ENCODE measurements around the gene ELOVL1. TPM values are rescaled to one million over a fixed set of nuclear protein-coding genes. Genes with fewer than 3 reads are reported as not detected.

The ELOVL1 gene
- total RNA-seq, 1 experiment from 2014 or later, result 91.3 TPM

DNA sequence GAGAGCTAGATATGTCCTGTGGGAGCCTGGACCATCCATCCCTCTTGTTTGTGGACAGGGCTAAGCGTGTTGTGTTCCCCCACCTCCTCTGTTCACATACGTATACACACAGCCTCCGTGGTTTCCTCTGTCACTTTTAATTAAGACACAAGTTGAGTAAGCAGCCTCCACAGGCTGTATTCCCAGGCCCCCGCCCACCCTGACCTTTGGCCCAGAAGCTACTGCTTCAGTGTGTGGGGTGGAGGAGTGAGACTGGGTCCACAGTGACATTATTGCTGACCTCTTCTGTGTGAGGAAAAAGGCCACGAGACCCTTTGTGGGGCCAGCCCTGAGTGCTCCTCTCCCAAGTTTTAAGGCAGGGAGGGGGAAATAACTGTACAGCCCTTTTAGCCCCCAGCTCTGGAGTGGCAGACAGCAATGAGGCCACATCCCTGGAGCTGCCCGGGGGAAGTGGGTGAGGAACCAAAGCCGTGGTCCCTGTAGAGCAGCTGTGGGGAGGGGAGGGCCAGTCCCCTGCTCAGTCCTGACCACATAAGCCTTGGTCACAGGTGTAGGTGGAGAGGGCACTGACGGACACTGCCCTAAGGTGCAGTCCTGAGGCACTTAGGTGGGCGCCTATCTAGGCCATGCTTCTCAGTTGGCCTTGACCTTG, 4.4 kb downstream of the ELOVL1 start:
- Histone ChIP-seq H3K4me1 (ENCODE audit: control insufficient read depth in 1 of 2, insufficient read depth in 2 of 2, low read length in 2 of 2) (peaks cover 23 to 77% of the 10 kb centered on the region in 2 experiments), H3K27ac (ENCODE audit: low read depth, low read length) (peak overlapping the region; percentile 25), H3K79me2 (ENCODE audit: insufficient read depth, low read length) (peaks cover 68% of the 10 kb centered on the region), H3K4me2 (ENCODE audit: low read length) (peak overlapping the region; percentile 10; the same call in 1 of the 2 replicates), H3K9me3 (ENCODE audit: control insufficient read depth in 1 of 2, insufficient read depth in 1 of 2, low read depth in 1 of 2, low read length in 2 of 2) (no peaks in the 10 kb centered on the region), H2AFZ (ENCODE audit: low read depth, low read length, poor library complexity, severe bottlenecking) (no peak overlapping the region), H4K20me1 (ENCODE audit: insufficient read depth) (peaks cover 3% of the 10 kb centered on the region; the same call in 1 of the 2 replicates), H3K36me3 (ENCODE audit: control insufficient read depth in 1 of 2, insufficient read depth in 2 of 2, low read length in 2 of 2) (peaks cover 26 to 48% of the 10 kb centered on the region in 2 experiments), H3K9me2 (ENCODE audit: insufficient read depth) (no peaks in the 10 kb centered on the region), H3K27me3 (ENCODE audit: insufficient read depth, low read length) (no peaks in the 10 kb centered on the region), H3K9ac (ENCODE audit: low read length) (no peak overlapping the region), H3K4me3 (replicated peaks in 1 of 2; ENCODE audit: low read depth in 1 of 2, low read length in 2 of 2) (no peak overlapping the region)
- ChIA-PET RAD21 (ENCODE audit: low non-redundant PET in 1 of 2, low total read pairs in 2 of 2, uncharacterized antibody in 2 of 2, unreplicated experiment in 2 of 2) (no interaction called here), CTCF (no interaction called here), POLR2A (interaction anchor here (1.5 kb wide), 1 partner anchor 9 kb away, joined by 7 read pairs; no protein-coding TSS in a partner anchor)
- no peak for DNase-seq (ENCODE audit: low read depth, low spot score)
- intact Hi-C loops (cut with micrococcal nuclease), result no loop called here
- no TSS peak for BruUV-seq (replicated peaks)
- TF ChIP-seq, protein P1, sequence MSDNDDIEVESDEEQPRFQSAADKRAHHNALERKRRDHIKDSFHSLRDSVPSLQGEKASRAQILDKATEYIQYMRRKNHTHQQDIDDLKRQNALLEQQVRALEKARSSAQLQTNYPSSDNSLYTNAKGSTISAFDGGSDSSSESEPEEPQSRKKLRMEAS (IDR thresholded peaks at IDR 0.05), result no peak
- no peak for TF ChIP-seq ELF1 (IDR thresholded peaks at IDR 0.05; ENCODE audit: borderline replicate concordance, low read depth)
- no peak for TF ChIP-seq EZH2phosphoT487 (IDR thresholded peaks at IDR 0.05; ENCODE audit: borderline replicate concordance)
- TF ChIP-seq SP1 (IDR thresholded peaks at IDR 0.05; ENCODE audit: low read depth), result no peak
- no peak for TF ChIP-seq YY1 (IDR thresholded peaks at IDR 0.05; ENCODE audit: extremely low read depth, insufficient replicate concordance, low read depth, low read length)
- no peak for TF ChIP-seq TCF7L2 (IDR thresholded peaks at IDR 0.05; ENCODE audit: borderline replicate concordance, extremely low read depth, insufficient read depth, insufficient read length)
- no peak for TF ChIP-seq CEBPB (IDR thresholded peaks at IDR 0.05; ENCODE audit: low read depth)
- TF ChIP-seq ZFX (IDR thresholded peaks at IDR 0.05), result no peak
- no peak for ATAC-seq

GRCh38 chr1:43360616-43361015, 7.2 kb downstream of the ELOVL1 start:
- no peaks in the 10 kb centered on the region for H3K9me2 ChIP-seq (ENCODE audit: insufficient read depth)
- no peak for TF ChIP-seq SIN3A (IDR thresholded peaks at IDR 0.05; ENCODE audit: low read depth)
- TF ChIP-seq, protein P2, sequence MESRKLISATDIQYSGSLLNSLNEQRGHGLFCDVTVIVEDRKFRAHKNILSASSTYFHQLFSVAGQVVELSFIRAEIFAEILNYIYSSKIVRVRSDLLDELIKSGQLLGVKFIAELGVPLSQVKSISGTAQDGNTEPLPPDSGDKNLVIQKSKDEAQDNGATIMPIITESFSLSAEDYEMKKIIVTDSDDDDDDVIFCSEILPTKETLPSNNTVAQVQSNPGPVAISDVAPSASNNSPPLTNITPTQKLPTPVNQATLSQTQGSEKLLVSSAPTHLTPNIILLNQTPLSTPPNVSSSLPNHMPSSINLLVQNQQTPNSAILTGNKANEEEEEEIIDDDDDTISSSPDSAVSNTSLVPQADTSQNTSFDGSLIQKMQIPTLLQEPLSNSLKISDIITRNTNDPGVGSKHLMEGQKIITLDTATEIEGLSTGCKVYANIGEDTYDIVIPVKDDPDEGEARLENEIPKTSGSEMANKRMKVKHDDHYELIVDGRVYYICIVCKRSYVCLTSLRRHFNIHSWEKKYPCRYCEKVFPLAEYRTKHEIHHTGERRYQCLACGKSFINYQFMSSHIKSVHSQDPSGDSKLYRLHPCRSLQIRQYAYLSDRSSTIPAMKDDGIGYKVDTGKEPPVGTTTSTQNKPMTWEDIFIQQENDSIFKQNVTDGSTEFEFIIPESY (IDR thresholded peaks at IDR 0.05; ENCODE audit: extremely low read depth, insufficient replicate concordance, low read length), result no peak
- TF ChIP-seq TCF7L2 (IDR thresholded peaks at IDR 0.05; ENCODE audit: borderline replicate concordance, extremely low read depth, insufficient read depth, insufficient read length), result no peak
- no peak for TF ChIP-seq ATF3 (IDR thresholded peaks at IDR 0.05)
- TF ChIP-seq YY1 (IDR thresholded peaks at IDR 0.05; ENCODE audit: extremely low read depth, insufficient replicate concordance, low read depth, low read length), result no peak
- no peak for TF ChIP-seq POLR2A (IDR thresholded peaks at IDR 0.05; ENCODE audit: borderline replicate concordance, extremely low read depth, insufficient read depth, insufficient read length)
- no peak for TF ChIP-seq SRF (IDR thresholded peaks at IDR 0.05; ENCODE audit: low read depth)
- TF ChIP-seq SP1 (IDR thresholded peaks at IDR 0.05; ENCODE audit: low read depth), result no peak
- TF ChIP-seq, protein P3, sequence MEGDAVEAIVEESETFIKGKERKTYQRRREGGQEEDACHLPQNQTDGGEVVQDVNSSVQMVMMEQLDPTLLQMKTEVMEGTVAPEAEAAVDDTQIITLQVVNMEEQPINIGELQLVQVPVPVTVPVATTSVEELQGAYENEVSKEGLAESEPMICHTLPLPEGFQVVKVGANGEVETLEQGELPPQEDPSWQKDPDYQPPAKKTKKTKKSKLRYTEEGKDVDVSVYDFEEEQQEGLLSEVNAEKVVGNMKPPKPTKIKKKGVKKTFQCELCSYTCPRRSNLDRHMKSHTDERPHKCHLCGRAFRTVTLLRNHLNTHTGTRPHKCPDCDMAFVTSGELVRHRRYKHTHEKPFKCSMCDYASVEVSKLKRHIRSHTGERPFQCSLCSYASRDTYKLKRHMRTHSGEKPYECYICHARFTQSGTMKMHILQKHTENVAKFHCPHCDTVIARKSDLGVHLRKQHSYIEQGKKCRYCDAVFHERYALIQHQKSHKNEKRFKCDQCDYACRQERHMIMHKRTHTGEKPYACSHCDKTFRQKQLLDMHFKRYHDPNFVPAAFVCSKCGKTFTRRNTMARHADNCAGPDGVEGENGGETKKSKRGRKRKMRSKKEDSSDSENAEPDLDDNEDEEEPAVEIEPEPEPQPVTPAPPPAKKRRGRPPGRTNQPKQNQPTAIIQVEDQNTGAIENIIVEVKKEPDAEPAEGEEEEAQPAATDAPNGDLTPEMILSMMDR (IDR thresholded peaks at IDR 0.05 in 2 of 3, conservative IDR thresholded peaks at IDR 0.05 in 1 of 3; ENCODE audit: borderline replicate concordance in 1 of 3, insufficient read depth in 1 of 3, low read depth in 2 of 3, low read length in 2 of 3), result no peak
- TF ChIP-seq RAD21 (IDR thresholded peaks at IDR 0.05; ENCODE audit: low read depth), result no peak

More at GRCh38 chr1:43360616-43361015, 7.2 kb downstream of the ELOVL1 start:
- H3K27me3 ChIP-seq (ENCODE audit: insufficient read depth, low read length), result no peaks in the 10 kb centered on the region
- no peak for ATAC-seq
- H4K20me1 ChIP-seq (ENCODE audit: insufficient read depth), result peaks cover 3% of the 10 kb centered on the region; the same call in 1 of the 2 replicates
- H3K4me2 ChIP-seq (ENCODE audit: low read length), result peak overlapping the region; percentile 83
- ChIA-PET POLR2A (no interaction called here), CTCF (no interaction called here), RAD21 (ENCODE audit: low non-redundant PET in 1 of 2, low total read pairs in 2 of 2, uncharacterized antibody in 2 of 2, unreplicated experiment in 2 of 2) (no interaction called here)
- peak overlapping the region; percentile 94; the same call in 1 of the 2 replicates for H3K9ac ChIP-seq (ENCODE audit: low read length)
- DNase-seq (ENCODE audit: low read depth, low spot score), result no peak
- H2AFZ ChIP-seq (ENCODE audit: low read depth, low read length, poor library complexity, severe bottlenecking), result no peak overlapping the region
- H3K36me3 ChIP-seq (ENCODE audit: control insufficient read depth in 1 of 2, insufficient read depth in 2 of 2, low read length in 2 of 2), result peaks cover 26 to 48% of the 10 kb centered on the region in 2 experiments
- peaks cover 15 to 67% of the 10 kb centered on the region in 2 experiments for H3K4me1 ChIP-seq (ENCODE audit: control insufficient read depth in 1 of 2, insufficient read depth in 2 of 2, low read length in 2 of 2)
- BruUV-seq (replicated peaks), result no TSS peak
- peaks cover 46% of the 10 kb centered on the region for H3K79me2 ChIP-seq (ENCODE audit: insufficient read depth, low read length)
- peak overlapping the region; percentile 76; the same call in 1 of the 2 replicates for H3K27ac ChIP-seq (ENCODE audit: low read depth, low read length)
- intact Hi-C loops (cut with micrococcal nuclease), result no loop called here
- peak overlapping the region; percentile 76 to 91; a peak in 3 of 4 replicates for H3K4me3 ChIP-seq (replicated peaks in 1 of 2; ENCODE audit: low read depth in 1 of 2, low read length in 2 of 2)
- H3K9me3 ChIP-seq (ENCODE audit: control insufficient read depth in 1 of 2, insufficient read depth in 1 of 2, low read depth in 1 of 2, low read length in 2 of 2), result no peaks in the 10 kb centered on the region
